Naive thymus-derived CD4-positive, alpha-beta T cell (primary cell): ENCODE measurements around the gene SYNPR. TPM values are rescaled to one million over a fixed set of nuclear protein-coding genes. Genes with fewer than 3 reads are reported as not detected.

Experiments
- ATAC-seq: fragments of 150-1000 bp; cut with Tn5 transposase; 2 replicates; pipeline ENCODE4 v1.10.0; 2021; ENCODE audit warnings: mild to moderate bottlenecking, moderate library complexity
- CTCF ChIA-PET: fragments of 350-600 bp; sonication (Branson Sonifier 250); formaldehyde crosslinking; loops from one replicate; lab custom pipeline; 2021; ENCODE audit warnings: antibody characterized with exemption; lab: Charles Lee
- POLR2A ChIA-PET: fragments of 350-600 bp; sonication (Branson Sonifier 250); formaldehyde crosslinking; loops from one replicate; lab custom pipeline; 2021; ENCODE audit warnings: antibody characterized with exemption, inconsistent platforms; lab: Charles Lee
- DNase-seq, 9 donors: peaks; one replicate each; pipeline versions ENCODE4 v3.0.0 to v3.0.0-alpha.2; 2020 to 2022; ENCODE audit warnings: mixed read lengths in 1 of 9
- H3K27ac ChIP-seq: one replicate; pipeline ENCODE4 v1.7.0; 2013; ENCODE audit warnings: mild to moderate bottlenecking, low read depth, low read length, moderate library complexity
- H3K27me3 ChIP-seq, 2 donors: one replicate each; pipeline ENCODE4 v1.7.0; 2013; ENCODE audit warnings: low read length in 2 of 2, mild to moderate bottlenecking in 2 of 2, moderate library complexity in 2 of 2; ENCODE audit not compliant: control insufficient read depth in 2 of 2, insufficient read depth in 2 of 2
- H3K36me3 ChIP-seq, 3 experiments: 1 replicate in 2 of 3; 2 replicates in 1 of 3; pipeline ENCODE4 v1.7.0; 2013; ENCODE audit warnings: low read length in 3 of 3, mild to moderate bottlenecking in 3 of 3, moderate library complexity in 1 of 3; ENCODE audit not compliant: insufficient read depth in 3 of 3, control insufficient read depth in 2 of 3
- H3K4me1 ChIP-seq, 2 donors: one replicate each; pipeline ENCODE4 v1.7.0; 2013; ENCODE audit warnings: low read length in 2 of 2, mild to moderate bottlenecking in 2 of 2, moderate library complexity in 1 of 2; ENCODE audit not compliant: control insufficient read depth in 2 of 2, insufficient read depth in 2 of 2
- H3K4me3 ChIP-seq: 2 replicates; pipeline ENCODE4 v1.7.0; 2013; ENCODE audit warnings: mild to moderate bottlenecking, low read length
- H3K9me3 ChIP-seq, 3 experiments: 1 replicate in 2 of 3; 2 replicates in 1 of 3; pipeline ENCODE4 v1.7.0; 2013; ENCODE audit warnings: low read length in 3 of 3; ENCODE audit not compliant: control insufficient read depth in 2 of 3
- H3K27ac Mint-ChIP-seq, 9 donors: one replicate each; pipeline ENCODE4 v1.8.0; 2020 to 2022; ENCODE audit warnings: mixed read lengths in 9 of 9, mild to moderate bottlenecking in 8 of 9, moderate library complexity in 5 of 9, inconsistent platforms in 2 of 9
- H3K27me3 Mint-ChIP-seq, 5 donors: one replicate each; pipeline ENCODE4 v1.8.0; 2021 to 2022; ENCODE audit warnings: mixed read lengths in 5 of 5, mild to moderate bottlenecking in 1 of 5
- H3K36me3 Mint-ChIP-seq, 5 donors: one replicate each; pipeline ENCODE4 v1.8.0; 2020 to 2022; ENCODE audit warnings: mixed read lengths in 5 of 5, mild to moderate bottlenecking in 3 of 5, inconsistent platforms in 1 of 5
- H3K4me1 Mint-ChIP-seq, 7 donors: one replicate each; pipeline ENCODE4 v1.8.0; 2020 to 2022; ENCODE audit warnings: mixed read lengths in 7 of 7, mild to moderate bottlenecking in 3 of 7, inconsistent platforms in 1 of 7
- H3K4me3 Mint-ChIP-seq, 10 donors: one replicate each; pipeline ENCODE4 v1.8.0; 2020 to 2022; ENCODE audit warnings: mild to moderate bottlenecking in 10 of 10, mixed read lengths in 10 of 10, moderate library complexity in 6 of 10, inconsistent platforms in 2 of 10
- H3K9me3 Mint-ChIP-seq, 11 donors: one replicate each; pipeline ENCODE4 v1.8.0; 2020 to 2022; ENCODE audit warnings: mixed read lengths in 11 of 11, mild to moderate bottlenecking in 4 of 11, inconsistent platforms in 1 of 11, moderate library complexity in 1 of 11
- intact Hi-C, 2 donors: fragments of 100-400 bp; cut with micrococcal nuclease; formaldehyde crosslinking; loops; one replicate each; pipeline ENCODE4 v1.15.1; 2023
- polyA plus RNA-seq, 2 donors: library from polyadenylated mRNA; unstranded; fragments of 300-500 nt; fragmentation: Illumina TruSeq; gene quantifications; one replicate each; pipeline ENCODE4 v1.2.3, GENCODE V29; 2021
- total RNA-seq, 6 experiments: library from RNA in 5 of 6; stranded (reverse) in 5 of 6; gene quantifications; 1 replicate in 5 of 6; 2 replicates in 1 of 6; pipeline ENCODE4 v1.2.3 and lab custom pipeline; 2021 to 2026

Gene SYNPR
- total and polyA plus RNA-seq, 7 experiments from 2014 or later, result not detected

DNA sequence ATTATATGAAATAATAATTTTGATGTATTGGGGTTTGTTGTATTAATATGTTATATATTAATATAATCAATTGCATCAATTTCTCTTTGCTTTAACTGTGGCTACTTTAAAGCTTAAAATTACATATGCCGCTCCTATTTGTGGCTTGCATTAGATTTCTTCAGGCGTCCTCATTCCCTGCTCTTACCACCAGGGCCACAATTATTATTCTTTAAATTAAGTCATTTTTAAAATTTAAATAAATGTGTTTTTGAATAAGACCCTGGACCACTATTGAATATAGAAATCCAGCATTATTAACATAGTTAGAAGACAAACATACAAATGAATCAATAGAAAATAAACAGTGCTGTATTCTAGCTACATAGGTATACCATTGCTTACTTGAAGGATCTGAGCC, 318.9 kb downstream of the SYNPR start:
- Mint-ChIP-seq H3K9me3 (peaks cover 0 to 2% (median 0%) of the 10 kb centered on the region in 11 donors), H3K36me3 (no peaks in the 10 kb centered on the region), H3K27ac (no peak overlapping the region), H3K4me3 (no peak overlapping the region), H3K27me3 (peaks cover 0 to 4% (median 0%) of the 10 kb centered on the region in 5 donors), H3K4me1 (no peaks in the 10 kb centered on the region)
- intact Hi-C loops, result no loop called here
- Histone ChIP-seq H3K4me3 (no peak overlapping the region), H3K9me3 (no peaks in the 10 kb centered on the region), H3K27me3 (no peaks in the 10 kb centered on the region), H3K27ac (no peak overlapping the region), H3K36me3 (no peaks in the 10 kb centered on the region), H3K4me1 (no peaks in the 10 kb centered on the region)
- CTCF ChIA-PET, result no interaction called here
- DNase-seq (no peak), ATAC-seq (no peak)
- POLR2A ChIA-PET, result no interaction called here

DNA sequence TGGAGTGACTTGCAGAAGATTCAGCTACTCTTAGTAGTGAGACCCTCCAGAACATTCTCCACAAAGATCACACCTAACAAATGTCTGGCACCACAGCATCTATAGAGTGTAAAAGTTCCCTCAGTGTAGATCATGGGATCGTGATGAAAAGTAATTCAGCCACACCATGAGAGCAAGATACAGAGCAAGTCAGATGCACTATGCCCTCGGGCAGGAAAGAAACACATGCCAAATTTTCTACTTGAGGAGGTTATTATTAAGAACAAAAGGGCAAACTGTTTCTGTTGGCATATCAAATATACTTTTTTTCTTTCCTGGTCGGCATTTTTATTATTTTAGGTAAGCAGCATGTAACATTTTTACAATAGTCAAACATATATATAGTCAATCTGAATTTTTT, 329.6 kb downstream of the SYNPR start:
- Histone ChIP-seq H3K9me3 (no peaks in the 10 kb centered on the region), H3K36me3 (no peaks in the 10 kb centered on the region), H3K4me1 (no peaks in the 10 kb centered on the region), H3K27me3 (no peaks in the 10 kb centered on the region), H3K4me3 (no peak overlapping the region), H3K27ac (no peak overlapping the region)
- Mint-ChIP-seq H3K27ac (no peak overlapping the region), H3K27me3 (peaks cover 0 to 13% (median 4%) of the 10 kb centered on the region in 5 donors), H3K36me3 (no peaks in the 10 kb centered on the region), H3K4me1 (no peaks in the 10 kb centered on the region), H3K9me3 (peaks cover 0 to 5% (median 0%) of the 10 kb centered on the region in 11 donors), H3K4me3 (no peak overlapping the region)
- DNase-seq, result no peak
- ATAC-seq, result no peak
- ChIA-PET CTCF (no interaction called here), POLR2A (no interaction called here)
- intact Hi-C loops, result no loop called here

DNA sequence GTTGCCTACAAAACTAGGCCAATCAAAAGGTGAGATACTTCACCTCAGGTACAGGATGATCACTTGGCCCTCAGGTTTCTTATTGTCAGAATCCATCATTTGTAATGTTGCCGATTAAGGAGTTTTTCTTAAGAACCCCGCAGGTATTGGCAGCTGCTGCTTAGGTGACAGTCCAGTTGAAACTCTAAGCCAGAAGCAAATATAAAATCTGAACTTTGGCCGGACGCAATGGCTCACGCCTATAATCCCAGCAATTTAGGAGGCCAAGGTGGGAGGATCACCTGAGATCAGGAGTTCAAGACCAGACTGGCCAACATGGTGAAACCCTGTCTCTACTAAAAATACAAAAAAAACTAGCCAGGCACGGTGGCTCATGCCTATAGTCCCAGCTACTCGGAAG, 331.3 kb downstream of the SYNPR start:
- Mint-ChIP-seq H3K27me3 (peaks cover 0 to 7% (median 0%) of the 10 kb centered on the region in 5 donors), H3K4me1 (no peaks in the 10 kb centered on the region), H3K4me3 (no peak overlapping the region), H3K9me3 (peaks cover 0 to 5% (median 0%) of the 10 kb centered on the region in 11 donors), H3K36me3 (no peaks in the 10 kb centered on the region), H3K27ac (no peak overlapping the region)
- ATAC-seq (no peak), DNase-seq (no peak)
- Histone ChIP-seq H3K27ac (no peak overlapping the region), H3K4me3 (no peak overlapping the region), H3K36me3 (no peaks in the 10 kb centered on the region), H3K4me1 (no peaks in the 10 kb centered on the region), H3K9me3 (no peaks in the 10 kb centered on the region), H3K27me3 (no peaks in the 10 kb centered on the region)
- ChIA-PET CTCF (no interaction called here), POLR2A (no interaction called here)
- intact Hi-C loops, result no loop called here

DNA sequence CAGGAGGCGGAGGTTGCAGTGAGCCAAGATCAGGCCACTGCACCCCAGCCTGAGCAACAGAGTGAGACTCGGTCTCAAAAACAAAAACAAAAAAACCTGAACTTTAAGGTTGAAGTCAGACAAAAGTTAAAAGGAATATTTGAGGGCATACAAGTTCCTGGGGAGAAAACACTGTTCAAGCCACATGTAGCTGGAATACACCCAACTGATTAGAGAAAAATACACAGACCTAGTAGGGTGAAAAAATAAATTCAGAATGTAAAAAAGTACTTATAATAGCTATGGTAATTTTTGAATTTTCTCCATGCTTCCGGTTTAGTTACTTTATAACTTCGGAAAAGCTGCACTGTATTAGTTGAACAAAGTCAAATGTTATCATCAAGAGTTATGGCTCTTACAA, 331.7 kb downstream of the SYNPR start:
- intact Hi-C loops, result no loop called here
- Histone ChIP-seq H3K4me3 (no peak overlapping the region), H3K36me3 (no peaks in the 10 kb centered on the region), H3K9me3 (no peaks in the 10 kb centered on the region), H3K27ac (no peak overlapping the region), H3K27me3 (no peaks in the 10 kb centered on the region), H3K4me1 (no peaks in the 10 kb centered on the region)
- CTCF ChIA-PET, result no interaction called here
- Mint-ChIP-seq H3K4me1 (no peaks in the 10 kb centered on the region), H3K4me3 (no peak overlapping the region), H3K27ac (no peak overlapping the region), H3K9me3 (peaks cover 0 to 4% (median 0%) of the 10 kb centered on the region in 11 donors), H3K27me3 (peaks cover 0 to 7% (median 0%) of the 10 kb centered on the region in 5 donors), H3K36me3 (no peaks in the 10 kb centered on the region)
- POLR2A ChIA-PET, result no interaction called here
- DNase-seq (no peak), ATAC-seq (no peak)

DNA sequence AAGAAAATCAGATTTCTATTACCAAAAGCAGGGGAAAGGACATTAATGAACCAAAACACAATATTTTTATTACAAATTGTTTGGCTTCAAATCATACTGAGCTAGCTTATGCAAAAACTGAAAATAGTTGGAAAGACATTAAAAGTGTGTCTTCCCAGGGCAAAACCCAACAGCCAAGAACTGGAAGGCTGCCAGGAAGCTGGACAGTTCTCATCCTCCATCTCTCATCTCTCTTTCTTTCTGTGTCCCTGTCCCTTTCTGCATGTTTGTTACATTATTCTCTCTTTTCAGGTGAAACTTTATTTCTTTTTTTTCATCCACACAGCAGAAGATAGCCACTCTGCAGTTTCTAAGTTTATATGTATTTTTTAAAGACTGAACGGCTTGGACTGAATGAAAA, 333.3 kb downstream of the SYNPR start:
- H3K27ac Mint-ChIP-seq, result no peak overlapping the region
- no peak overlapping the region for H3K4me3 ChIP-seq
- H3K27me3 ChIP-seq, result no peaks in the 10 kb centered on the region
- H3K4me3 Mint-ChIP-seq, result no peak overlapping the region
- ChIA-PET POLR2A (no interaction called here), CTCF (no interaction called here)
- H3K9me3 Mint-ChIP-seq, result peaks cover 0 to 7% (median 0%) of the 10 kb centered on the region in 11 donors
- no peaks in the 10 kb centered on the region for H3K36me3 Mint-ChIP-seq
- DNase-seq, result no peak
- no peak for ATAC-seq
- H3K4me1 Mint-ChIP-seq, result no peaks in the 10 kb centered on the region
- H3K27me3 Mint-ChIP-seq, result peaks cover 0 to 7% (median 0%) of the 10 kb centered on the region in 5 donors
- no peaks in the 10 kb centered on the region for H3K4me1 ChIP-seq
- H3K36me3 ChIP-seq, result no peaks in the 10 kb centered on the region
- no peaks in the 10 kb centered on the region for H3K9me3 ChIP-seq
- intact Hi-C loops, result no loop called here
- no peak overlapping the region for H3K27ac ChIP-seq

DNA sequence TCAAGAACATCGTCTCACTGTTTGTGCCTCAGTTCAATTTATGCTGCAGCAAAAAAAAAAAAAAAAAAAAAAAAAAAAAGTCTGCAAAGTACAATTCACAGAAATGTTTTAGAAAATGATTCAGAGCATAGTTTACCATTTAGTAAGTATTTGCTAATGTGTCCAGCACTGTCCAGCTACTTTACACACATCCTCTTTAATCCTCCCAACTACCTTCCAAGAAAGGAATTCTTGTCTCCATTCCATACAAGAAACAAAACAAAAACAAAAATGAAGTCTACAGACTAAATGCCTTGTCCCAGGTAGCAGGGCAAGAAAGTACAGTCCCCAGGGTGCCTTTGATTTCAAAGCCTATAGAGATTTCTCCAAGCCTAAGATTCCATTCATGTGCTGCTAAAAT, 335.5 kb downstream of the SYNPR start:
- Mint-ChIP-seq H3K4me3 (no peak overlapping the region), H3K4me1 (no peaks in the 10 kb centered on the region), H3K27ac (no peak overlapping the region), H3K9me3 (peaks cover 0 to 7% (median 0%) of the 10 kb centered on the region in 11 donors), H3K27me3 (peaks cover 0 to 5% (median 0%) of the 10 kb centered on the region in 5 donors), H3K36me3 (no peaks in the 10 kb centered on the region)
- no peak overlapping the region for H3K27ac ChIP-seq
- no peaks in the 10 kb centered on the region for H3K36me3 ChIP-seq
- CTCF ChIA-PET, result no interaction called here
- H3K4me1 ChIP-seq, result no peaks in the 10 kb centered on the region
- H3K27me3 ChIP-seq, result no peaks in the 10 kb centered on the region
- POLR2A ChIA-PET, result no interaction called here
- DNase-seq, result no peak
- intact Hi-C loops, result no loop called here
- no peak overlapping the region for H3K4me3 ChIP-seq
- H3K9me3 ChIP-seq, result no peaks in the 10 kb centered on the region
- no peak for ATAC-seq

DNA sequence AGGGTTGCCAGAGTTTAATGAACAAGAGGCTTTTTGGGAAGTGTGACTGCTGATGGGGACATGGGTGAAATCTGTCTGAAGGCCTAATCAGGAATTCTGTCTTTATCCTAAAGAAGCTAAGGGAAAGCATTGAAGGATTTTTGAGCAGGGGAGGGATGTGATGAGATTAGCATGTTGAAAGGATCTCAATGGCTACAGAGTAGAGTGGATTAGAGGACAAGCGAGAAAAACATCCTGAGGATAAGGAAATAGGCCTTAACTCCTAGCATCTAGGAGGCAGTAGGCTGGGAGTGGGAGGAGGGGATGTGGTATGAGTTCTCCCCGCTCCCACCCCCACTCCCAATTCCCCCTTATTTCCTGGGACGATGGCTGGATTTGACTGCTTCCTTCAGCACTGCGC, 339.3 kb downstream of the SYNPR start:
- no peaks in the 10 kb centered on the region for H3K9me3 ChIP-seq
- Mint-ChIP-seq H3K9me3 (peaks cover 0 to 15% (median 2%) of the 10 kb centered on the region in 11 donors), H3K4me3 (no peak overlapping the region), H3K27ac (no peak overlapping the region), H3K4me1 (no peaks in the 10 kb centered on the region), H3K27me3 (peaks cover 0 to 5% (median 0%) of the 10 kb centered on the region in 5 donors), H3K36me3 (no peaks in the 10 kb centered on the region)
- H3K27ac ChIP-seq, result no peak overlapping the region
- ATAC-seq (no peak), DNase-seq (no peak)
- no peaks in the 10 kb centered on the region for H3K4me1 ChIP-seq
- no peaks in the 10 kb centered on the region for H3K27me3 ChIP-seq
- no peaks in the 10 kb centered on the region for H3K36me3 ChIP-seq
- H3K4me3 ChIP-seq, result no peak overlapping the region
- POLR2A ChIA-PET, result no interaction called here
- intact Hi-C loops, result no loop called here
- CTCF ChIA-PET, result interaction anchor here (0.6 kb wide), 1 partner anchor 1075 kb away, joined by 3 read pairs; no protein-coding TSS in a partner anchor
